A549 (cell line): ENCODE data around the gene MAP3K21. TPM values are rescaled to one million over a fixed set of nuclear protein-coding genes. Genes with fewer than 3 reads are reported as not detected.

Source experiments
- ATAC-seq, 2 experiments: fragments of 200-7000 bp in 1 of 2; fragments of >200 bp in 1 of 2; cut with Nextera tagmentation in 1 of 2; cut with Tn5 transposase in 1 of 2; 3 replicates each; pipeline versions ENCODE4 v1.8.0 to v1.9.1; 2018 to 2020; ENCODE audit warnings: mild to moderate bottlenecking in 1 of 2, moderate library complexity in 1 of 2
- CTCF ChIA-PET: fragments of 300-600 bp; sonication (Branson Sonifier 250); formaldehyde crosslinking; extraction: SDS; loops from one replicate; lab custom pipeline; 2021; ENCODE audit warnings: antibody characterized with exemption, inconsistent platforms; lab: Yijun Ruan, JAX
- POLR2A ChIA-PET: fragments of 350-600 bp; formaldehyde crosslinking; extraction: SDS; loops from one replicate; lab custom pipeline; 2021; ENCODE audit warnings: antibody characterized with exemption, inconsistent platforms; lab: Yijun Ruan, JAX
- DNase-seq, 2 experiments: peaks; one replicate each; pipeline versions ENCODE4 v3.0.0 to v3.0.0-alpha.2; 2011 to 2016; ENCODE audit warnings: low read depth in 1 of 2, low spot score in 1 of 2
- FAIRE-seq: peaks from 2 replicates; lab custom pipeline; 2011; peaks lifted over from hg19 to GRCh38; lab: Jason Lieb, UNC
- H3K27ac ChIP-seq, 2 experiments: fragments of >200 bp; sonication (Bioruptor Twin); formaldehyde crosslinking; 3 replicates each; pipeline ENCODE4 v1.5.1; 2016 to 2017
- H3K4me1 ChIP-seq: fragments of >200 bp; sonication (Bioruptor Twin); formaldehyde crosslinking; 3 replicates; pipeline ENCODE4 v1.6.1; 2016
- H3K4me2 ChIP-seq: fragments of >200 bp; sonication (Bioruptor Twin); formaldehyde crosslinking; 3 replicates; pipeline ENCODE4 v1.6.1; 2016
- H3K4me3 ChIP-seq: fragments of >200 bp; sonication (Bioruptor Twin); formaldehyde crosslinking; 3 replicates; pipeline ENCODE4 v1.5.1; 2016
- H3K9me3 ChIP-seq: fragments of >200 bp; sonication (Bioruptor Twin); formaldehyde crosslinking; 3 replicates; pipeline ENCODE4 v1.6.1; 2016
- BHLHE40 ChIP-seq: IDR thresholded peaks from 2 replicates; pipeline ENCODE4 v1.6.1; 2012; ENCODE audit warnings: low read depth, low read length, inconsistent platforms
- CEBPB ChIP-seq, 2 experiments: fragments of >200 bp in 1 of 2; sonication (Bioruptor Twin) in 1 of 2; formaldehyde crosslinking in 1 of 2; IDR thresholded peaks; 2 replicates each; pipeline ENCODE4 v1.6.1; 2012 to 2016
- CHD2 ChIP-seq: fragments of 150-350 bp; IDR thresholded peaks from 2 replicates; pipeline ENCODE4 v1.6.1; 2014; ENCODE audit warnings: low read length; ENCODE audit not compliant: partially characterized antibody
- E2F6 ChIP-seq: IDR thresholded peaks from 2 replicates; pipeline ENCODE4 v1.6.1; 2012; ENCODE audit warnings: low read depth, borderline replicate concordance
- EHF ChIP-seq: fragments of 250-450 bp; sonication (Bioruptor Pico); IDR thresholded peaks from 2 replicates; pipeline ENCODE4 v1.5.0; 2020; ENCODE audit warnings: mild to moderate bottlenecking
- EP300 ChIP-seq, 2 experiments: fragments of >200 bp; sonication (Bioruptor Twin); formaldehyde crosslinking; IDR thresholded peaks; 2 replicates in 1 of 2; 3 replicates in 1 of 2; pipeline ENCODE4 v1.6.1; 2016 to 2017
- FOXS1 ChIP-seq: fragments of 250-450 bp; sonication (Bioruptor Pico); IDR thresholded peaks from 2 replicates; pipeline ENCODE4 v1.5.0; 2020; ENCODE audit warnings: mild to moderate bottlenecking, moderate library complexity
- GATA3 ChIP-seq: IDR thresholded peaks from 2 replicates; pipeline ENCODE4 v1.6.1; 2012; ENCODE audit warnings: borderline replicate concordance
- HEYL ChIP-seq: fragments of 250-450 bp; sonication (Bioruptor Pico); IDR thresholded peaks from 2 replicates; pipeline ENCODE4 v1.8.0; 2021; ENCODE audit warnings: mild to moderate bottlenecking, moderate library complexity
- HOXB13 ChIP-seq: fragments of 250-450 bp; sonication (Bioruptor Pico); IDR thresholded peaks from 2 replicates; pipeline ENCODE4 v1.5.0; 2020; ENCODE audit warnings: low read depth, mild to moderate bottlenecking, moderate library complexity
- JUN ChIP-seq, 2 experiments: fragments of >200 bp; sonication (Bioruptor Twin); formaldehyde crosslinking; IDR thresholded peaks; 2 replicates in 1 of 2; 3 replicates in 1 of 2; pipeline ENCODE4 v1.6.1; 2016 to 2017
- MAFK ChIP-seq: fragments of 450-650 bp; IDR thresholded peaks from 2 replicates; pipeline ENCODE4 v1.6.1; 2014; ENCODE audit not compliant: partially characterized antibody
- NFE2L2 ChIP-seq: fragments of 150-350 bp; conservative IDR thresholded peaks from 2 replicates; pipeline ENCODE4 v1.6.1; 2014; ENCODE audit warnings: low read length
- POLR2AphosphoS2 ChIP-seq: conservative IDR thresholded peaks from 2 replicates; pipeline ENCODE4 v1.6.1; 2012; ENCODE audit warnings: low read length, improper control_type of control experiment, inconsistent platforms
- RARB ChIP-seq: fragments of 250-450 bp; sonication (Bioruptor Pico); IDR thresholded peaks from 2 replicates; pipeline ENCODE4 v1.8.0; 2021; ENCODE audit warnings: mild to moderate bottlenecking, moderate library complexity
- ZC3H11A ChIP-seq: fragments of 450-650 bp; IDR thresholded peaks from 2 replicates; pipeline ENCODE4 v1.6.1; 2014; ENCODE audit warnings: antibody characterized with exemption, mild to moderate bottlenecking
- ZSCAN20 ChIP-seq: fragments of 250-450 bp; sonication (Bioruptor Pico); IDR thresholded peaks from 2 replicates; pipeline ENCODE4 v1.8.0; 2022; ENCODE audit warnings: mild to moderate bottlenecking, moderate library complexity
- WGBS: methylation state at CpG from one replicate; pipeline ENCODE4 v1.1.6; 2017; ENCODE audit errors: missing lambda C conversion rate; 5-methylcytosine and 5-hydroxymethylcytosine counted together
- polyA plus RNA-seq, 4 experiments: library from polyadenylated mRNA; depleted of rRNA in 3 of 4; stranded (reverse); fragments of >200 nt; fragmentation: RNase III in 1 of 4; extraction: RNeasy Plus Mini Kit Qiagen cat#74134 plus additional on column Dnase treatment in 1 of 4; gene quantifications; 2 replicates in 3 of 4; 3 replicates in 1 of 4; pipeline ENCODE4 v1.2.3, GENCODE V29; 2011 to 2017
- TF ChIP-seq, protein P1 (sequence below): fragments of >200 bp; sonication (Bioruptor Twin); formaldehyde crosslinking; IDR thresholded peaks from 3 replicates; pipeline ENCODE4 v1.6.1; 2016
- TF ChIP-seq, protein P2 (sequence below): fragments of >200 bp; sonication (Bioruptor Twin); formaldehyde crosslinking; IDR thresholded peaks from 2 replicates; pipeline ENCODE4 v1.6.1; 2016

MAP3K21 gene
- polyA plus RNA-seq, 2 of the 4 experiments (the other 2 are of a cell fraction), result 14.4 to 26.9 TPM

DNA sequence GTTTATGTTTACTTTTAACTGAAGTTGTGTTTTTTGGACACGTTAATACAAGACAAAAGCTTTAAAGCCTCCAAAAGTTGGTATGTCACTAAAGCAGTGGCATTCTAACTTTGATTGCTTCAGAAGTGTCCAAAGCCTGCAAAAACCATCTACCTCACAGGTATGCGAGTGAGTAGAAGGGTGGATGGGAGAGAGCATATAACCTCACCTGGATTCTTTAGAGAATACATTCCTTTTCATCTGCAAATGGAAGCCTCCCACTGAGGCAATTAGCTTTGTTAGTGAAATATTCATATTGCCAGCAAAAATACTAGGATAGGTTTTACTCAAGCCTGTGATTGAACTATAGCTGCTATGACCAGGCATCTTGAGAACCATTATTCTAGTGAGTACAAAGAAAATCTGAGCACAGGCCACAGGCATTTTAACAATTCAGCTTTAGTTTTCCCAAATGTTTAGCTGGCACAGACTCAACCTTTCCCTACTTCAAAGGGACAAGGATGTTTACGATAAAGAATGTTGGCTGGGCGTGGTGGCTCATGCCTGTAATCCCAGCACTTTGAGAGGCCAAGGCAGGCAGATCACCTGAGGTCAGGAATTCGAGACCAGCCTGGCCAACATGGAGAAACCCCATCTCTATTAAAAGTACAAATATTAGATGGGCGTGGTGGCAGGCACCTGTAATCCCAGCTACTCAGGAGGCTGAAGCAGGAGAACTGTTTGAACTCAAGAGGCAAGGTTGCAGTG is 39.7 kb downstream of the MAP3K21 start (continued):
- TF ChIP-seq, protein P1, sequence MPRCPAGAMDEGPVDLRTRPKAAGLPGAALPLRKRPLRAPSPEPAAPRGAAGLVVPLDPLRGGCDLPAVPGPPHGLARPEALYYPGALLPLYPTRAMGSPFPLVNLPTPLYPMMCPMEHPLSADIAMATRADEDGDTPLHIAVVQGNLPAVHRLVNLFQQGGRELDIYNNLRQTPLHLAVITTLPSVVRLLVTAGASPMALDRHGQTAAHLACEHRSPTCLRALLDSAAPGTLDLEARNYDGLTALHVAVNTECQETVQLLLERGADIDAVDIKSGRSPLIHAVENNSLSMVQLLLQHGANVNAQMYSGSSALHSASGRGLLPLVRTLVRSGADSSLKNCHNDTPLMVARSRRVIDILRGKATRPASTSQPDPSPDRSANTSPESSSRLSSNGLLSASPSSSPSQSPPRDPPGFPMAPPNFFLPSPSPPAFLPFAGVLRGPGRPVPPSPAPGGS, result no peak
- no peak for TF ChIP-seq HEYL
- no peak for TF ChIP-seq CHD2
- no peak for TF ChIP-seq RARB (CRISPR knock-in tag)
- TF ChIP-seq BHLHE40, result no peak
- TF ChIP-seq FOXS1 (CRISPR knock-in tag), result no peak
- no peak for TF ChIP-seq ZSCAN20 (CRISPR knock-in tag)
- TF ChIP-seq E2F6, result no peak
- TF ChIP-seq GATA3, result peak; percentile 66
- no peak for TF ChIP-seq ZC3H11A
- peak; percentile 16 to 70; a peak in 2 of 5 replicates for TF ChIP-seq EP300 (IDR thresholded peaks at IDR 0.05)
- TF ChIP-seq, protein P2, sequence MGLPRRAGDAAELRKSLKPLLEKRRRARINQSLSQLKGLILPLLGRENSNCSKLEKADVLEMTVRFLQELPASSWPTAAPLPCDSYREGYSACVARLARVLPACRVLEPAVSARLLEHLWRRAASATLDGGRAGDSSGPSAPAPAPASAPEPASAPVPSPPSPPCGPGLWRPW, result no peak
- no peak for TF ChIP-seq EHF (CRISPR knock-in tag)
- no peak for TF ChIP-seq POLR2AphosphoS2
- no peak for TF ChIP-seq HOXB13

DNA sequence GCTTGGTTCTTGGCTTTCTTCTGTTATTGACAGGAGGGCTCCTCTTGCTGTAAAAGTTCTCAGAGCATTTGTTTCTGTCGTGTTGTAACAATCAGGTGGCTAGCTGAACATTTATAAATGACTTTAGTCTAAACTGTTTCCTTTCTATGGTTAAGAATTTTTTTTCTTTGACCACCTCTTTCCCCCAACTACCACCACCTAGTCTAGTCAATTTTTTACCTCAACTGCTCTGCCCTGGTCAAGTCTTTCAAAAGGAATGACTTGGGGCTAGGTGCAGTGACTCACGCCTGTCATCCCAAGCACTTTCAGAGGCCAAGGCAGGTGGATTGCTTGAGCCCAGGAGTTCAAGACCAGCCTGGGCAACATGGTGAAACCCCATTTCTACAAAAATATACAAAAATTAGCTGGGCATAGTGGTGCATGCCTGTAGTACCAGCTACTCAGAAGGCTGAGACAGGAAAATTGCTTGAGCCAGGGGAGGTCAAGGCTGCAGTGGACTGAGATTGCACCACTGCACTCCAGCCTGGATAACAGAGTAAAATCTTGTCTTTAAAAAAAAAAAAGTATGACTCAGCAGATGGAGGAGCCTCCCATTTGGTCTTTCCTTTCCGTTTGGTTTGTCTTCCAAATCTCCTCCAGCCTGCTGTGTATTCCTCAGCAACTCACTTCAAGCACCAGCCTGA is 40.7 kb downstream of the MAP3K21 start:
- DNase-seq (peak in 1 of 2 experiments; percentile 34), FAIRE-seq (peak; percentile 61), ATAC-seq (peak in 1 of 2 experiments; percentile 56; a peak in 3 of 6 replicates)
- no peaks in the 10 kb centered on the region for H3K9me3 ChIP-seq
- H3K4me1 ChIP-seq, result peaks cover 60% of the 10 kb centered on the region
- ChIA-PET CTCF (interaction anchor here (1.1 to 1.7 kb wide), 4 partner anchors 8 to 536 kb away, joined by 3 to 5 read pairs (median 4); partner anchors contain the start of gene SLC35F3), POLR2A (no interaction called here)
- H3K27ac ChIP-seq, result peak overlapping the region; percentile 74 to 85
- TF ChIP-seq NFE2L2 (peak; percentile 39; the same call in 1 of the 2 replicates), MAFK (peak; percentile 92), CEBPB (IDR thresholded peaks at IDR 0.05) (peak in 1 of 2 experiments; percentile 30; a peak in 1 of 4 replicates)
- TF ChIP-seq, protein P2, result no peak
- H3K4me3 ChIP-seq, result peak overlapping the region; percentile 5; the same call in 1 of the 3 replicates
- H3K4me2 ChIP-seq, result peak overlapping the region; percentile 75
- WGBS, result 39% methylated on average over 3 of the region's 3 CpGs

- H3K9me3 ChIP-seq, result no peaks in the 10 kb centered on the region
- no peak overlapping the region for H3K4me3 ChIP-seq
- CTCF ChIA-PET, result interaction anchor here (1.2 kb wide), 1 partner anchor 9 kb away, joined by 3 read pairs; no protein-coding TSS in a partner anchor
- 83% methylated on average over 1 of the region's 1 CpG for whole genome bisulfite sequencing
- H3K4me2 ChIP-seq, result peak overlapping the region; percentile 75
- H3K4me1 ChIP-seq, result peaks cover 55% of the 10 kb centered on the region
- POLR2A ChIA-PET, result no interaction called here
- H3K27ac ChIP-seq, result peak overlapping the region; percentile 74 to 85
- FAIRE-seq (no peak), DNase-seq (no peak), ATAC-seq (no peak)
- peak; percentile 64 for TF ChIP-seq MAFK
- no peak for TF ChIP-seq JUN (IDR thresholded peaks at IDR 0.05)
These were observed 41.2 kb downstream of the MAP3K21 start for GRCh38 chr1:233368789-233369130.
